ENCODE data around the gene VPS13A. TPM values are rescaled to one million over a fixed set of nuclear protein-coding genes. Genes with fewer than 3 reads are reported as not detected.
A peak's percentile ranks its signal among the peaks of the same experiment; 100 is the strongest.

Gene VPS13A
- total RNA-seq, 3 donors from 2014 or later = 48.7 to 62.6 (median 49.2) TPM

DNA sequence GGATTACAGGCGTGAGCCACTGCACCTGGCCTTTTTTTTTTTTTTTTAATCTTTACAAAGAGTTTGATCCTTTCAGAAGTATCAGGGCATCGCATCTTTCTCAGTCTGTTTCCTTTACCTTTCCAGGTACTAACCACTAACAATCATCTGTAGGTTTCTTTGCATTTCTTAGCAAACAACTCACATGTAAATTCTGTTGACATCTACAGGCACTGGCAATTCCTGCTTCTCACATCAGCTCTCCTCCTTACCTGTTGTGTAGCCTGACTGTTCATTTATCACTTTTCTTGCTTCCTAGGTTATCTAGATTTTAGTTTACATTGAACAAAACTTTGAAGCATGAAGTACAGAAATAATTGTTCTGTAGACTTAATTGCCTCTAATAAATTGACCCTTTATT, 27.5 kb upstream of the VPS13A start:
- ATAC-seq (no peak), DNase-seq (no peak)
- H3K4me3 ChIP-seq = no peak overlapping the region
- H3K36me3 ChIP-seq (ENCODE audit: low read depth) = no peaks in the 10 kb centered on the region
- no peaks in the 10 kb centered on the region for H3K4me1 ChIP-seq (ENCODE audit: low read depth)
- no peaks in the 10 kb centered on the region for H3K9me3 ChIP-seq
- TF ChIP-seq, protein P1, sequence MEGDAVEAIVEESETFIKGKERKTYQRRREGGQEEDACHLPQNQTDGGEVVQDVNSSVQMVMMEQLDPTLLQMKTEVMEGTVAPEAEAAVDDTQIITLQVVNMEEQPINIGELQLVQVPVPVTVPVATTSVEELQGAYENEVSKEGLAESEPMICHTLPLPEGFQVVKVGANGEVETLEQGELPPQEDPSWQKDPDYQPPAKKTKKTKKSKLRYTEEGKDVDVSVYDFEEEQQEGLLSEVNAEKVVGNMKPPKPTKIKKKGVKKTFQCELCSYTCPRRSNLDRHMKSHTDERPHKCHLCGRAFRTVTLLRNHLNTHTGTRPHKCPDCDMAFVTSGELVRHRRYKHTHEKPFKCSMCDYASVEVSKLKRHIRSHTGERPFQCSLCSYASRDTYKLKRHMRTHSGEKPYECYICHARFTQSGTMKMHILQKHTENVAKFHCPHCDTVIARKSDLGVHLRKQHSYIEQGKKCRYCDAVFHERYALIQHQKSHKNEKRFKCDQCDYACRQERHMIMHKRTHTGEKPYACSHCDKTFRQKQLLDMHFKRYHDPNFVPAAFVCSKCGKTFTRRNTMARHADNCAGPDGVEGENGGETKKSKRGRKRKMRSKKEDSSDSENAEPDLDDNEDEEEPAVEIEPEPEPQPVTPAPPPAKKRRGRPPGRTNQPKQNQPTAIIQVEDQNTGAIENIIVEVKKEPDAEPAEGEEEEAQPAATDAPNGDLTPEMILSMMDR (IDR thresholded peaks at IDR 0.05) = no peak
- intact Hi-C loops (cut with DNase I, micrococcal nuclease) = loop anchor here in 1 of 2 donors (10.0 kb wide), 1 partner anchor 335 kb away; no protein-coding TSS in a partner anchor

DNA sequence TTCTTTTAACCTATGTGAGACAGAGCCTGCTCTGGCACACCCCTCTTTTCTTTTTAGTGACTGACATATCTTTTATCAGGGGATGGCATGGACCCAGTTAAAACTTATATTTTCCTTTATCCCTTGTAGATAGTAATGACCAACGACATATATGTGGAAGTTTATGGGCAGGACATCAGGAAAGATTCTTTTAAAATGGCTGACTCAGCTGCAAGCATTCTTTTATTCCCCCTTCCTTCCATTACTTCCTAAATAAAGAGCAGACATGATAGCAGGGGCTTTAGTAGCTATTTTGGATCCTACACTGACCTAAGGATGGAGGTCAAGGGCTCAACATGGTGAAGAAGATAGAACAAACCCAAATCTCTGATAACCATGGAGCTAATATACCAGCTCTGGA, 25.0 kb upstream of the VPS13A start:
- no peak for ATAC-seq
- DNase-seq = no peak
- Histone ChIP-seq H3K9me3 (no peaks in the 10 kb centered on the region), H3K4me1 (ENCODE audit: low read depth) (peaks cover 2% of the 10 kb centered on the region), H3K36me3 (ENCODE audit: low read depth) (no peaks in the 10 kb centered on the region), H3K4me3 (no peak overlapping the region)
- intact Hi-C loops (cut with DNase I, micrococcal nuclease) = loop anchor here in 1 of 2 donors (10.0 kb wide), 1 partner anchor 337 kb away; no protein-coding TSS in a partner anchor
- TF ChIP-seq, protein P1 (IDR thresholded peaks at IDR 0.05) = no peak

DNA sequence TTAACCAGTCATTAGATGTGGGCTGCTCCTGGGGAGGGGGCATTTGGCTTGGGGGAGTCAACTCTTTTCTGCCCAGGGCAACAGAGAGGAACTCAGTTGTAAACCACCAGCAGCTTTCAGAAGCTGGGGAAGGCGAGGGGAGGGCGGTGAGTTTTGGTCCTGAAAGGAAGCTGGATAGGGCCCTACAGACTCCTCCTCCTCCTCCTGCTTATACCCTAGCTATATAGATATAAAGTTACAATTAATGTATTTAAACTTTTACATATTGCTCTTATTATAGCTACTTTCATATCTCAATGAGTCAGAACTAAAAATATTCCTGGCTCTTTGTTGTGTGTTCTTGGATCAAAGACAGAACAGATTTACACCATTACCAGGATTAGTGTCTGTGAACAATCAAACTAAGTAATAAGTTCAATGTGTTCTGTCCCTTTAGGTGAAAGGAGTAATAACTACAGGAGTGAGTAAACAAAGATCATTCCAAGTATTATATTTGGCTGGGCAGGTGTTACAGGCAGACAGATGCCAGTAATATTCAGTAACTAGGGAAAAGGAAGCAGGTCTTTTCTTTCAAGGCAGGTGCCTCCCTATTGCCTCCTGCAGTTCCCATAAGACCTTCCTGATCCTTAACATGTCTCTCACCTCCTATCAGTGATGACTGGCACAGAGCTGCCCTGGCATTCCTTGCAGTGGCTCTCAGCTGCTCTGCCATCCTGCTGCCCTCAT, 20.5 kb upstream of the VPS13A start:
- TF ChIP-seq, protein P1 (IDR thresholded peaks at IDR 0.05) = no peak
- Histone ChIP-seq H3K36me3 (ENCODE audit: low read depth) (no peaks in the 10 kb centered on the region), H3K4me3 (no peak overlapping the region), H3K9me3 (no peaks in the 10 kb centered on the region), H3K4me1 (ENCODE audit: low read depth) (peaks cover 3% of the 10 kb centered on the region)
- ATAC-seq (peak; percentile 90), DNase-seq (no peak)
- intact Hi-C loops (cut with DNase I, micrococcal nuclease) = loop anchor here in 1 of 2 donors (10.0 kb wide), 1 partner anchor 342 kb away; no protein-coding TSS in a partner anchor

DNA sequence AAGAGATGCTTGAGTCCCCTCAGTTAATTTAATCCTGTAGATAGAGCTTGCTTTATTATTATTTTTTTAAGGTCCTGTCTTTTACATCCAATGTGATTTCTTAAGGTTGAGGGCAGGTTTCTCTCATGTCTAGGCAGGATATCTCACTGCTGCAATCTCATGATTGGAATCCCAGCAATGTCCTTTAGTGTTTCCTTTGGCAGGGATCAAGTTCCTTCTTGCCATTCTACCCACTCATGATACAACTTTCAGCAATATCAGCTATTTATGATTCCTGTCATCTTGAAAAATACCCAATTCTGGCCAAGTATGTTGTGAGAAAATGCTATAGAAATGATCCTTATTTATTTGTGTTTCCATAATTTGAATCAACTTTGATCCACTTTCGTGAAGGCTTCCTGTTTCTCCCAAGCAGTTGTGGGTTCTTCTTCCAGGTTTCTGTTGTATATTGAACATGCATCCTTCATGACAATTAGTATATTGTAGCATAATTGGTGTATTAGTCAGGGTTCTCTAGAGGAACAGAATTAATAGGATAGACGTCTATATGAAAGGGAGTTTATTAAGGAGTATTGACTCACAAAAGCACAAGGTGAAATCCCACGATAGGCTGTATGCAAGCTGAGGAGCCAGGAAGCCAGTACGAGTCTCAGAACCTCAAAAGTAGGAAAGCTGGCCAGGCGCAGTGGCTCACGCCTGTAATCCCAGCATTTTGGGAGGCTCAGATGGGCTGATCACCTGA, 18.4 kb upstream of the VPS13A start:
- Histone ChIP-seq H3K4me1 (ENCODE audit: low read depth) (peaks cover 3% of the 10 kb centered on the region), H3K9me3 (no peaks in the 10 kb centered on the region), H3K4me3 (no peak overlapping the region), H3K36me3 (ENCODE audit: low read depth) (no peaks in the 10 kb centered on the region)
- TF ChIP-seq, protein P1 (IDR thresholded peaks at IDR 0.05) = no peak
- no peak for DNase-seq
- ATAC-seq = no peak
- intact Hi-C loops (cut with DNase I, micrococcal nuclease) = loop anchor here in 1 of 2 donors (10.0 kb wide), 1 partner anchor 344 kb away; no protein-coding TSS in a partner anchor

DNA sequence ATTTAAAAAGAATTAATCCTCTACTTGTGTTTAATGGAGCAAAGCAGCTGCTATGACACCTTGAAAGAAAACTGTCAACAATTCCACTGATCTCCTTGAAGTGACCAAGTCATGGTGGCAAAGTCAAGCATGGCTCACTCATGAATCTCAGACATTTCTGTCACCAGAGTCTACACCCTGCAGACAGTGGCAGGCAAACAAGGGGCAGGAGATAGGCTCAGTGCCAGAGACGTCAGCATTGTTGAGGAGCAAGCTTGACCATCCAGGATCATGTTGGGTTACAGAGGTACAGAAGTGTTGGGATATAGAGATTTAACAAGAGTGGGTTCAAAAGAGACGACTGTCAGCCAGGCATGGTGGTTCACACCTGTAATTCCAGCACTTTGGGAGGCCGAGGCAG, 16.1 kb upstream of the VPS13A start:
- TF ChIP-seq, protein P1 (IDR thresholded peaks at IDR 0.05) = no peak
- ATAC-seq = no peak
- intact Hi-C loops (cut with DNase I, micrococcal nuclease) = no loop called here

More for the DNA sequence above, 16.1 kb upstream of the VPS13A start:
- H3K4me1 ChIP-seq (ENCODE audit: low read depth) = peaks cover 3% of the 10 kb centered on the region
- no peaks in the 10 kb centered on the region for H3K9me3 ChIP-seq
- H3K36me3 ChIP-seq (ENCODE audit: low read depth) = no peaks in the 10 kb centered on the region
- DNase-seq = no peak
- no peak overlapping the region for H3K4me3 ChIP-seq

All from mucosa of descending colon (tissue), 3 donors.